H1 (cell line): Measurements from ENCODE around the gene KIFBP. TPM values are rescaled to one million over a fixed set of nuclear protein-coding genes. Genes with fewer than 3 reads are reported as not detected.

ENCODE experiments used
- EP300 ChIP-seq, 2 experiments: IDR thresholded peaks; 1 replicate in 1 of 2; 2 replicates in 1 of 2; pipeline ENCODE4 v1.6.1; 2011 to 2012; ENCODE audit warnings: low read depth in 2 of 2, low read length in 2 of 2, mild to moderate bottlenecking in 2 of 2, borderline replicate concordance in 1 of 2, inconsistent platforms in 1 of 2, moderate library complexity in 1 of 2
- JUND ChIP-seq: IDR thresholded peaks from 2 replicates; pipeline ENCODE4 v1.6.1; 2011; ENCODE audit warnings: mild to moderate bottlenecking, improper control_type of control experiment, low read length
- TAF7 ChIP-seq: optimal IDR thresholded peaks from 2 replicates; pipeline ENCODE3; 2011; ENCODE audit warnings: low read depth, mild to moderate bottlenecking, inconsistent platforms, low read length, moderate library complexity, borderline replicate concordance
- polyA plus RNA-seq, 7 experiments: library from polyadenylated mRNA; depleted of rRNA in 3 of 7; stranded (reverse) in 5 of 7; unstranded in 2 of 7; fragments of >200 nt in 5 of 7; fragments of 200-250 nt in 2 of 7; gene quantifications; 1 replicate in 5 of 7; 2 replicates in 1 of 7; 4 replicates in 1 of 7; pipeline versions ENCODE4 v1.2.1 to v1.2.3, GENCODE V29; 2011 to 2013; ENCODE audit warnings: missing spikeins in 2 of 7, mixed read lengths in 2 of 7
- total RNA-seq: library from RNA; stranded (reverse); fragmentation: NEBNext Ultra II Directional; extraction: Animal tissue kit (Norgen Biotek cat#: 25700); gene quantifications from 2 replicates; pipeline ENCODE4 v1.2.1, GENCODE V29; 2021
- TF ChIP-seq, protein P1 (sequence below): fragments of 300-600 bp; sonication (generic); IDR thresholded peaks from 2 replicates; pipeline ENCODE4 v1.7.1; 2012; ENCODE audit warnings: low read length, moderate library complexity, mild to moderate bottlenecking, inconsistent platforms; ENCODE audit not compliant: insufficient replicate concordance

KIFBP gene
- total and polyA plus RNA-seq, 2 of the 8 experiments (the other 6 are each of a cell fraction or from before 2014, with no cell fraction given), result 17.3 to 34.6 TPM

DNA sequence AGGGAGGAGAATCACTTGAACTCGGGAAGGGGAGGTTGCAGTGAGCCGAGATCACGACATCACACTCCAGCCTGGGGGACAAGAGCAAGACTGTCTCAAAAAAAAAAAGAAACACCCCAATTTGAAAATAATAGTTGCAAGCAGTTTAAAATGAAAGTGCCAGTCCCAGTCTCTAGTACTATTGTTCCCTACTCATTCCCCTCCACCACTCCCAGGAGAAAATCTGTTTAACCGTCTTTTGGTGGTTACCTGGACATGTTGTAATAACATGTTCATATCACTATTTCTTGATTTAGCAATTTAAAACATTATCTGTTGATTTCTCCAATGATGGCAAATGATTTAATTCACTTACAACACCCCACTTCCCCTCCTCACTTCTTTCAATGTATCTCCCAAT is 44.7 kb downstream of the KIFBP start (continued):
- TF ChIP-seq, protein P1, sequence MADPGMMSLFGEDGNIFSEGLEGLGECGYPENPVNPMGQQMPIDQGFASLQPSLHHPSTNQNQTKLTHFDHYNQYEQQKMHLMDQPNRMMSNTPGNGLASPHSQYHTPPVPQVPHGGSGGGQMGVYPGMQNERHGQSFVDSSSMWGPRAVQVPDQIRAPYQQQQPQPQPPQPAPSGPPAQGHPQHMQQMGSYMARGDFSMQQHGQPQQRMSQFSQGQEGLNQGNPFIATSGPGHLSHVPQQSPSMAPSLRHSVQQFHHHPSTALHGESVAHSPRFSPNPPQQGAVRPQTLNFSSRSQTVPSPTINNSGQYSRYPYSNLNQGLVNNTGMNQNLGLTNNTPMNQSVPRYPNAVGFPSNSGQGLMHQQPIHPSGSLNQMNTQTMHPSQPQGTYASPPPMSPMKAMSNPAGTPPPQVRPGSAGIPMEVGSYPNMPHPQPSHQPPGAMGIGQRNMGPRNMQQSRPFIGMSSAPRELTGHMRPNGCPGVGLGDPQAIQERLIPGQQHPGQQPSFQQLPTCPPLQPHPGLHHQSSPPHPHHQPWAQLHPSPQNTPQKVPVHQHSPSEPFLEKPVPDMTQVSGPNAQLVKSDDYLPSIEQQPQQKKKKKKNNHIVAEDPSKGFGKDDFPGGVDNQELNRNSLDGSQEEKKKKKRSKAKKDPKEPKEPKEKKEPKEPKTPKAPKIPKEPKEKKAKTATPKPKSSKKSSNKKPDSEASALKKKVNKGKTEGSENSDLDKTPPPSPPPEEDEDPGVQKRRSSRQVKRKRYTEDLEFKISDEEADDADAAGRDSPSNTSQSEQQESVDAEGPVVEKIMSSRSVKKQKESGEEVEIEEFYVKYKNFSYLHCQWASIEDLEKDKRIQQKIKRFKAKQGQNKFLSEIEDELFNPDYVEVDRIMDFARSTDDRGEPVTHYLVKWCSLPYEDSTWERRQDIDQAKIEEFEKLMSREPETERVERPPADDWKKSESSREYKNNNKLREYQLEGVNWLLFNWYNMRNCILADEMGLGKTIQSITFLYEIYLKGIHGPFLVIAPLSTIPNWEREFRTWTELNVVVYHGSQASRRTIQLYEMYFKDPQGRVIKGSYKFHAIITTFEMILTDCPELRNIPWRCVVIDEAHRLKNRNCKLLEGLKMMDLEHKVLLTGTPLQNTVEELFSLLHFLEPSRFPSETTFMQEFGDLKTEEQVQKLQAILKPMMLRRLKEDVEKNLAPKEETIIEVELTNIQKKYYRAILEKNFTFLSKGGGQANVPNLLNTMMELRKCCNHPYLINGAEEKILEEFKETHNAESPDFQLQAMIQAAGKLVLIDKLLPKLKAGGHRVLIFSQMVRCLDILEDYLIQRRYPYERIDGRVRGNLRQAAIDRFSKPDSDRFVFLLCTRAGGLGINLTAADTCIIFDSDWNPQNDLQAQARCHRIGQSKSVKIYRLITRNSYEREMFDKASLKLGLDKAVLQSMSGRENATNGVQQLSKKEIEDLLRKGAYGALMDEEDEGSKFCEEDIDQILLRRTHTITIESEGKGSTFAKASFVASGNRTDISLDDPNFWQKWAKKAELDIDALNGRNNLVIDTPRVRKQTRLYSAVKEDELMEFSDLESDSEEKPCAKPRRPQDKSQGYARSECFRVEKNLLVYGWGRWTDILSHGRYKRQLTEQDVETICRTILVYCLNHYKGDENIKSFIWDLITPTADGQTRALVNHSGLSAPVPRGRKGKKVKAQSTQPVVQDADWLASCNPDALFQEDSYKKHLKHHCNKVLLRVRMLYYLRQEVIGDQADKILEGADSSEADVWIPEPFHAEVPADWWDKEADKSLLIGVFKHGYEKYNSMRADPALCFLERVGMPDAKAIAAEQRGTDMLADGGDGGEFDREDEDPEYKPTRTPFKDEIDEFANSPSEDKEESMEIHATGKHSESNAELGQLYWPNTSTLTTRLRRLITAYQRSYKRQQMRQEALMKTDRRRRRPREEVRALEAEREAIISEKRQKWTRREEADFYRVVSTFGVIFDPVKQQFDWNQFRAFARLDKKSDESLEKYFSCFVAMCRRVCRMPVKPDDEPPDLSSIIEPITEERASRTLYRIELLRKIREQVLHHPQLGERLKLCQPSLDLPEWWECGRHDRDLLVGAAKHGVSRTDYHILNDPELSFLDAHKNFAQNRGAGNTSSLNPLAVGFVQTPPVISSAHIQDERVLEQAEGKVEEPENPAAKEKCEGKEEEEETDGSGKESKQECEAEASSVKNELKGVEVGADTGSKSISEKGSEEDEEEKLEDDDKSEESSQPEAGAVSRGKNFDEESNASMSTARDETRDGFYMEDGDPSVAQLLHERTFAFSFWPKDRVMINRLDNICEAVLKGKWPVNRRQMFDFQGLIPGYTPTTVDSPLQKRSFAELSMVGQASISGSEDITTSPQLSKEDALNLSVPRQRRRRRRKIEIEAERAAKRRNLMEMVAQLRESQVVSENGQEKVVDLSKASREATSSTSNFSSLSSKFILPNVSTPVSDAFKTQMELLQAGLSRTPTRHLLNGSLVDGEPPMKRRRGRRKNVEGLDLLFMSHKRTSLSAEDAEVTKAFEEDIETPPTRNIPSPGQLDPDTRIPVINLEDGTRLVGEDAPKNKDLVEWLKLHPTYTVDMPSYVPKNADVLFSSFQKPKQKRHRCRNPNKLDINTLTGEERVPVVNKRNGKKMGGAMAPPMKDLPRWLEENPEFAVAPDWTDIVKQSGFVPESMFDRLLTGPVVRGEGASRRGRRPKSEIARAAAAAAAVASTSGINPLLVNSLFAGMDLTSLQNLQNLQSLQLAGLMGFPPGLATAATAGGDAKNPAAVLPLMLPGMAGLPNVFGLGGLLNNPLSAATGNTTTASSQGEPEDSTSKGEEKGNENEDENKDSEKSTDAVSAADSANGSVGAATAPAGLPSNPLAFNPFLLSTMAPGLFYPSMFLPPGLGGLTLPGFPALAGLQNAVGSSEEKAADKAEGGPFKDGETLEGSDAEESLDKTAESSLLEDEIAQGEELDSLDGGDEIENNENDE, result no peak
- TF ChIP-seq JUND (no peak), TAF7 (no peak), EP300 (IDR thresholded peaks at IDR 0.05; ENCODE audit: borderline replicate concordance in 1 of 2, low read depth in 2 of 2, low read length in 2 of 2) (no peak)
